Stimulated activated CD8-positive, alpha-beta memory T cell treated with anti-CD3 and anti-CD28 coated beads, Interleukin-12 subunit alpha, Interleukin-12 subunit beta, amount 100 ng/mL, for 4 hours (primary cell): ENCODE data around the gene NACC2.

Experiments
- DNase-seq: peaks from one replicate; pipeline ENCODE4 v3.0.0-alpha.2; 2020; ENCODE audit warnings: low read depth

NACC2 gene

DNA sequence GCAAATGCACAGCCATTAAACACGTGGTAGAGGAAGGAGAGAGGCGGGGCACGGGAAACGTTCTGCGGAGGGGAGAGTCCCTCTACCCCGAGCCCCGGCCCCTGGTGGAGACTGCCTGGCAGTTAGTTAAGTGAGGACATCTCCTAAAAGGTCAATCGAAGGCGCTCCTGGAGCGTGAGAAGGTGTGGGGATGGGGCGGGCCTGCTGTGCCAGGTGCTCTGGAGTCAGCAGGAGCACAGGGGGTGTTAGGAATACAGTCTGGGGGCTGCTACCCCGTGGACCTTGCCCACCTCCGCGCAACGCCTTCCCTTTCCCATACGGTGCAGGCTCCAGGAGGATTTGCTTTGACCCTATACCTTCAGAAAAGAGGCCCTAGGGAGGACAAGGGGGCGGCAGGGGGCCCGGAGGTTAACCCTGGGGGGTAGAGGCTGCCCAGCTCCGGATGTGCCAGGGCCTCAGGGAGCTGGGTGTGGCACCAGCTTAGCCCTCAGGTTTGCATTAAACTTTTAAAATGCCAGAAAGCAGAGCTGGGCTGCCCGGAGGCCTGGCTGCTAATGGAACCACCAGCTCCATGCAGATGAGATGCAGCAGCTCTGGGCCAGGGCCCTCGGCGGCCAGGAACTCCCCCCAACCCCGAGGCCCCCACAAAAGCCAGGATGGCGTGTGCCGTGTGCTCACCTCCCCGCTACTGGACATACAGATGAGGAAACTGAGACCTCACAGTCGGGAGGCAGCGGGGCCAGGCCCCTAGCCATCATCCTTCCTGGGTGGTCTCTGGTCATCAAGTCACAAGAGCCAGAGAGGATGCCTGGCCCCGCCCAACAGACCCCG is 39.2 kb downstream of the NACC2 start:
- DNase-seq = no peak

DNA sequence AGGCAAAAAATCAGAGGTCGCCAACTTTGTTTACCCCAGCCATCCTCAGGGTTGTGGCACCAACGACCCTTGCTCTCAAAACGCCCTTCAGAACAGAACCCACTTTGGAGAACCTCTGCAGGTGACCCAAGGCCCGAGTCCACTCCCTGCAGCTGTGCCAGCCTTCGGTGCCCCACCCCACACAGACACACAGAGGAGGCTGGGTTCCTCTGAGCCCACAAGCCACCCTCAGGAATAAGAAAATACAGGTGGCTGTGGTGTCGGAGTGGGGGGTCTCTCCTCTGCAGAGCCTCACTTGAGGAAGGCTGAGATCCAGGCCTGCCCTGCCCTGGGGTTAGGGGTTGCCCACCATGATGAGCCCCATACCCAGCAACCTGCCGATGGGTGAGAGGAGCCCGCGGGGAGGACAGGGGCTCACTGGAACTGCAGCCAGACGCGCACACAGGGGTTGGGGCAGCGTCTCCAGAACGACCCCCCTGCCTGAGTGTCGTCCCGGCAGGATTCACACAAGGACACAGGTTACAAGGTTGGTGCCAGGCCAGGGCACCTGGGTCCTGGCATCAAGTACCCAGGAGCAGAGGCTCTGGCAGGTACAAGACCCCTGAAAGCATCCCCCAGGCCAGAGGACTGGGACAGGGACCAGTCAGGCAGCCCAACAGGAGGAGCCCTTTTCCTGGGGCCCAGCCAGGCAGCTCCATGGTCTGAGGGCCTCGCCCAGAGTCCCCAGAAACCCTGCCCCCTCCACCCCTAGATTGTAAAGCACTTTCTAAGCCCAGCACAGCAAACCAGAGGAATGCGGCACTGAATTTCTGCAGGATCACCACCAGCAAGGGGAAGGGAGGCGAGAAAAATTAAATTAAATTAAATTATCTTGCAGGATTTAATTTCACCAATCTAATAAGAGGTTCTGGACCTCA is 40.0 kb downstream of the NACC2 start:
- no peak for DNase-seq

DNA sequence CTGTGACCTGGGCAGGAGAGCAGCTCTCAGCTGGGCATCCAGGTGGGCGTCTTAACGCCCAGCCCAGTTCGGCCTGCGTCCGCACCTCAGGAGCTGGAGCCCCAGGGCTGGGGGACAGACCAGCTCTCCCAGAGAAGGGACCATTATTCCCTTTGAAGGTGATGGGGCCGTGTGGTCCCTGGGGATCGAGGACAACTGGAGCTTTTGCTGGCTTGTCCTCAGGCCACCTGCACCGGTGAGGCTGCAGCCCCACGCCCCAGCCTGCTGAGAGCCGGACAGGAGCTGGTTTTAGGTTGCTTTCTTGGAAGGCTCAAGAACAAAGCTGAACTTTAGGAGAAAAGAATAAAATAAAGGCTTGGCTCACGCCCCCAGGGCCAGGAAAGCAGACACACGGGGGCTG is 40.9 kb downstream of the NACC2 start:
- no peak for DNase-seq

DNA sequence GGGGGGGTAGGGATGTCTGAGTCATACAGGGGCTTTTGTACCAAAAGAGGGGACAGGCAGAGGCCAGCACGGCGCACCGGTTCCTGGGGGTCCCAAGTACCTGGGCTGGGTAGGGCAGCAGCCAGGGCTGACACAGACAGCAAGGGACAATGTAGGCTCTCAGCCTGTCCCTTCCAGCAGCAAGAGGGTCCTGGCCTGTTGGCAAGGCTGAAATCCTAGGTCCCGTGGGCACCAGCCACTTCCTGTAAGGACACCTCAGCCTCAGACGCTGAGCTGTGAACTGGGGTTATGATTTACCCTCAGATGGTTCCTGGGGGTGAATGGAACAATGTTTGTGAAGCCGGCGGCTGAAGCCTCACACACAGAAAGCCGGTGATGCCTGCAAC is 41.3 kb downstream of the NACC2 start:
- no peak for DNase-seq

DNA sequence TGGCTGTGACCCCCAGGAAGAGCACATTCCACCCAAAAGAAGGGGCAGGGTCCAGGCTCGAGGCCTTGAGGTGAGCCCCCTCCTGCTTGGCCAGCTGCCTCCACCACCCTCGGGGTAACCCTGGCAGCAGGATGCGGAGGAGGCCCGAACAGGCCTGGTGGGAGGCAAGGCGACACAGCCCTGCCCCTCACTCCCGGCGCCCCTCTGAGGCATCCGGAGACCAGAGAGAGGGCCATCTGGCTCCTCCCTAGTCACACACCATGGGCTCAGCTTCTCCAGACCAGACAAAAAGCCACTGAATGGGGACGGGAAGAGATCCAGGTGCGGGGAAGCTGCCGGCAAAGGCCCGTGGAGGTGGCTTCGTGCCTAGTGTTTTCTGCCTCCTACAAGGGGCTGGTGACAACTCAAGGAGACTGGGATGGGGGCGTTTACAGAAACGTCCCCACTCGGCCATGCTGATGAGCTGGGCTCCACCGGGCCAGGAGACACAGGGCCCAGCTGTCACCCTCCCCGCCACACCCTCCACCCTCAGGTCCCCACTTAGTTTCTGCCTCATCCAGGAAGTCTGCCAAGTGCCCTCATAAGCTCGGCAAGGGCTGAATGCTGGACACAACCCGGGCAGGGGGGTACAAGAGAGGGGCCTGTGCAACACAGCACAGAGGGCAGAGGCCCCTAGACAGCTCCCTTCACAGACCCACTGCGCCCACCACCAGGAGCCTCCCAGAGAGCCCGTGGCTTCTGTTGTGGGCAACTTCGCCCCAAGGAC is 41.9 kb downstream of the NACC2 start:
- DNase-seq = no peak

DNA sequence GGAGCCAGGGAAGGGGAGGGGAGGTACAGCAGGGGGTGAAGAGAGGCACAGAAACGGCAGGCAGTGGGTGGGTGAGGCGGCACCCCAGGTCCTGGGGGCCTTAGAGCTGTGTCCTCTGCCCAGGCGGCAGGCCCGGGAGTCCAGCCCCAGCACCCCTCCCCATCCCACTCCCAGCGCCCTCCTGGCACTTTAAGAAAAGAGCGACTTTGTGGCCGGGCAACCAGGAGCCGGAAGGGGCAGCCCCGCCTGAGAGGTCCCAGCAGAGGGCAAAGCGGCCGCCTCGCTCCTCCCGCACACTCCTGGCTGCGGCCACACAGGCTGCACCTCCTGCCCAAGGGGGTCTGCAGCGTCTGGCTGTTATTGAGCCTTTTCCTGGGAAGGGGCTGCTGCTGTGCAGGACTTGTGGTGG is 42.6 kb downstream of the NACC2 start:
- DNase-seq = no peak

DNA sequence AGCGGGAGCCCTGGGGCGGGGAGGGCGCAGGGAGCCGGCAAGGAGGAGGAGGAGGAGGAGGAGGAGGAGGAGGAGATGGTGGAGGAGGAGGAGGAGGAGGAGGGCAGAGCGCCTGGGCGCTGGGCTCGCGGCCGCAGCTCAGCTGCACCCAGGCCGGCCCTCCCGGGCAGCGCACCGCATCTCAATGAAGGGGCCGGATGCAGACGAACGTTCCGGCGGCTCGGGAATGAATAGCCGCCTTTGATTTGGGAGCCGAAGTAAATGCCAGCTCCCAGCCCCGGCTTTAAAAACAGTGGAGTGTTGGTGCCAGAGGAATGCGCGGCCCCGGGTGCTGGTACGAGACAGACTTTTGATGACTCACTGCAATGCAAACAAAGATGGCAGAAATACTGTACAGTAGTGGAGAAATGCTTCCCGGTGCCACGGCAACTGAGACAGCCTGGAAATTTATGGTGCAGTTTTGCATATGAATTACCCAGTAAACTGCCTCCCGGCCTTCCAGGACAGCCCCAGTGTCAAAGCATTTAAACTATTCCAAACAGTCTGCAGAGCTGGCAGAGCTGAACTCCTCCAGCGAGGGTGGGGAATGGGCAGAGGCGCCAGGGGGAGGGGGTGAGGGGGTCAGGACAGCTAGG is 43.1 kb downstream of the NACC2 start:
- DNase-seq = no peak

DNA sequence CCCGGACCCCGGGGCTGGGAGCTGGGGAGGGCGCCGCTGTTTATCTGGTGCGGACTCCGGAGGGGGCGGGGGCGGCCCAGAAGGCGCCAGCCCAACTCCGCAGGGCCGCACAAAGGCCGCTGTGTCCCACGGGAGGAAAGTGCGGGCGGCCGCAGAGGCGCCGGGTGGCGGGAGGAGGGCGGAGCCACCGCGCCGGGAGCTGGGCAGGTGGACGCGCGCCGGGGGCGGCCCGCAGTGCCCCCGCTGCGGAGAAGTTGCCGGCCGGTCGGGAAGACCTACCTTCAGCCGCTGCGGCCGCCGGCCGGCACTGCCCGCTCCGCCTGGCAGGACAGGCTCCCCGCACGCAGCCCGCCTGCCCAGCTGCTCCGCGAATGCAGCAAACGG is 43.6 kb downstream of the NACC2 start:
- DNase-seq = no peak

DNA sequence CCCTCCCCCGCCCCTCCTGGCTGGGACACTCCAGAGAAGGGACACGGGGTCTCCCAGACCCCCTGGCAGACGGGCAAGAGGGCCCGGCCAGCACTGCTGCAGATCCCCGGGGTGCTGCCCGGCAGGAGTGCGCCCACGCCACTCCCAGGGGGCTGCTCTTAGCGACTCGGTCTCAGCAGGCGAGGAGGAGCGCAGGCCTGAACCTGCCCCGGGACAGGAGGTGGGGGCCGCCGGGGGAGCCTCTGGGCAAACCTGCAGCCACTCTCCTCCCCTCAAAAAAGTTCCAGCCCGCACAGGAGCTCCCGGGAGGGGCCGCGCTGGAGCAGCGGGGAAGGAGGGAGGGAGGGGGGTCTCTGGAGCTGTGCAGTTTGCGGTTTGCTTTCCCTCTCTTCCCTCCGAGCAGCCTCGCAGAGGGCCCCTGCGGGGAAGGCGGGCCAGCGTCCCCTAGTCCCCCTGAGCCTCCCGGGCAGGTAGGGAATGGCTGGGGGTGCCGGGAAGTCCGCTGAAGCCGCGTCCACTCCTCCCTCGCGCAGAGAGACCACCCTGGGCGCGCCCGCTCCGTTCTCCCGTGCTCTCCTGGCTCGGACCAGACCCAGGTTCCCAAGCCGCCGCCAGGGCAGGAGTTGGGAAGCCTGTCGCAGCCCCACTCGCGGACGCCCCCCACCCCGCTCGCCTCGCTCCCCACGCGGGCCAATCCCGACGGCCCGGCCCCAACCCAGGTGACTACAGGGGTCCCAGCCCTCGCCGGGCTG is 44.2 kb downstream of the NACC2 start:
- DNase-seq = no peak

DNA sequence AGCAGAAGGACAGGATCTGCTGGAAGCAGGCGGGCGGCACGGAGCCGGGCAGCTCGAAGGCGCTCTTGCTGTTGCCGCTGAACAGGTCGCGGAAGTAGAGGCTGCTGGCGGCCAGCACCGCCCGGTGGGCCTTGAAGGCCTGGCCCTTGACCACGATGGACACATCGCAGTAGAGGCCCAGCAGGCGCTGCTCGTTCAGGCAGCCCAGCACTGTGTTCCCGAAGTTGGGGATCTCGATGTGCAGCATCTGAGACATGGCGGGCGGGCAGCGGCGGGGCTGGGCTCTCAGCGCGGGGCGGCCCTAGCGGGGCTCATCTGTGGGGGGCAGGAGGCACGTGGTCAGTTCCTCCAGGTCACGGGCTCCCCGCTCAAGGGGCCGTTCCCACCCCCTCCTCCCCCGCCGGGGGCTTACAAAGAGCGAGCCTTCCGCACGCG is 44.8 kb downstream of the NACC2 start:
- no peak for DNase-seq

DNA sequence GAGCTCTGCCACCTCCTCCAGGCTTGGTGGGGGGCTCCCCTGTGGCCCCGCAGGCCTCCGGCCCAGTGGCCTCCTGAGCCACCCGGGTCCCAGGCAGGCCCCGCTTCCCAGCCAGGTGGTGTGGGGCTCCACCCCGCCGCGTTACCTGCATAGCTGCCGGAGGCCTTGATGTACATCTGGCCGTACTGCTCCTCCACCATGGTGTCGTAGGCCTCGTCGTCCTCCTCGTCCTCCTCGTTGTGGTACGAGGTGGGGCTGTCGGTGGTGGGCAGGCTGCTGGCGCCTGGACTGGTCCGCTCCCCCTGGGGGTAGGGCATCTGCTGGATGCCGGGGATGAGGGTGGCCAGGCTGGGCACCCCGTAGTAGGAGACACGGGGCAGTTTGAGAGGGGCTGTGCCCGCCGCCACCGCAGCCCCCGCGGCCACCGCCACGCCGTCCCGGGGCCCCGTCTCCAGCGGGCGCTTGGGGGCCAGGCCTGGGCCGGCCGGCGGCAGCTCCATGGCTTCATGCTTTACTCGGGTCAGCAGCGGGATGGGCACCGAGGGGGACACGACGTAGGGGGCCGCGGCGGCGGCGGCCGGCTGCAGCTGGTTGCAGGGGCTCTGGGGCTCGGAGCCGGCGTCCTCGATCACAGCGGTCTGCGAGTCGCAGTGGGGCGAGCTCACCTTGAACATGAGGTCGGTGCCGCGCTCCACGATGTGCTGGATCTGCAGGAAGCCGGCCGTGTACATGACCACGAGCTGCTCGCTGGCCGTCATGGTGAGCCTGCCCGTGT is 45.4 kb downstream of the NACC2 start:
- no peak for DNase-seq

DNA sequence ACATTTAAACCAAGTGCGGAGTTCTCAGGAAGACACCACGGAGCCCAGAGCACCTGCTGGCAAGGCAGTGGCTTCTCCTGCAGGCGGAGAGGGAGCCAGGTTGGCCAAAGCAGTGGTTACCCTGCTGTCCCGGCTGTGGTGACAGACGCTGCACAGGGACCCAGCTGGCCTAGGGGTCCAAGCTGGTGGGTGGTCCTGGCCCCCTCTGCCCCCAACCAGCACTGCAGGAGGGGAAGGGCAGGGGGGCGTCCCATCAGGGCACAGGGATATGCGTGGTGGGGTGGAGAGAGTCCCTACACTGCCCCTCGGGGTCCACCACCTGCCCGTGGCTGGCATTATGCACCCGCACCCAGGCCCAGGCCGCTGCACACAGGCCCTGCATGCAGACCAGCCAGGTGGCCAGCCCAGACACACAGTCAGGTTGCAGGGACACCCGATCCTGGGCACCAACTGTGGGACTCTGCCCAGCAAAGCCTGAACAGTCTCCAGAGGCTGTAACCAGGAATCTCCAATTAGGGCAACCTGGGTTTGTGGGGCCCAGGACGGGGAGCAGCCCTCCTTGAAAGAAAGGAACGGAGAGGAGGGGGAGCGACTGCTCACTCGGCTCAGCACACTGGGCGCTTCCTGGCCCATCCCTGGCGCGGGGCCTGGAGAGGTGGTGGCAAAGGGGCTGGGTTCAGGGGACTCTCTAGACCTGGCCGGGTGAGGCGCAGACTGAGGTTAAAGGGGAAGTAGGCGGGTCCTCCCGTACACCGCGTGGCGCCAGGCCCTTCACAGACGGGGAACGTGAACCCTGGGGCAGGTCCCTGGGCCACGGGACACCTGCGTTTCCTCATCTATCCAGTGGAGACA is 46.3 kb downstream of the NACC2 start:
- no peak for DNase-seq

DNA sequence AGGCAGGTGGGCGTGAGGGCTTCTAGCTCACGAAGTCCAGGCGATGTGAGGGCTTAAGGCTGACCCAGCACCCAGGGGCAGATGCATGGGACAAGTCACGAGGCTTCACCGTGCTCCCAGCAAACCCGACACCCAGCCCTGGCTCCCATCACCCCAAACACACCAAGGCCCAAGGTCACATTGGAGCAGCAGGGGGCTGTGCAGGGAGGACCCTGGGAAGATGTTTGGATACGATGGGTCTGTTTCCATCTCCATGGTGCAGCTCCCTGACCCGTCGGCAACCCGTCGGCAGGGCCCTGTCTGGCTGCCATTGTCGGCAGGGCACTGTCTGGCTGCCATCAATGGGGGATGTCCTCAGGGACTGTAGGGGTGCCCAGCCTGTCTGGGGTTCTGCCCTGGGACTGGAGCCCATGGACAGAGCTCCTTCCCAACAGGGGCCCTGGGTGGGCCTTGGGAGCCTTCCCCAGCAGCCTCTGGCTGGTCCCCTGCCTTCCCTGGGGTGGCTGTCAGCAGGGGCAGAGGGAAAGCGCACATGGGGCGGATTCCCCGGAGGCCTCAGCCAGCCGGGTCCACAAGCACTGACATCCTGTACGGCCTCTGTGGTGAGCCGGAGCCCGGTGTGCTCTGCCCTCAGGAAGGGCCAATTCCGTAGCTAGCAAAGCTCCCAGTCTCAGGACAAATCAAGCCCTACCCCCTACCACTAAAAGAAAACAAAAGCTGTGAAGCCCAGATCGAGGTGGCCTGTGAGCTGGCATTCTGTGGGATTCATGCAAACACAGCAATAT is 47.1 kb downstream of the NACC2 start:
- no peak for DNase-seq

DNA sequence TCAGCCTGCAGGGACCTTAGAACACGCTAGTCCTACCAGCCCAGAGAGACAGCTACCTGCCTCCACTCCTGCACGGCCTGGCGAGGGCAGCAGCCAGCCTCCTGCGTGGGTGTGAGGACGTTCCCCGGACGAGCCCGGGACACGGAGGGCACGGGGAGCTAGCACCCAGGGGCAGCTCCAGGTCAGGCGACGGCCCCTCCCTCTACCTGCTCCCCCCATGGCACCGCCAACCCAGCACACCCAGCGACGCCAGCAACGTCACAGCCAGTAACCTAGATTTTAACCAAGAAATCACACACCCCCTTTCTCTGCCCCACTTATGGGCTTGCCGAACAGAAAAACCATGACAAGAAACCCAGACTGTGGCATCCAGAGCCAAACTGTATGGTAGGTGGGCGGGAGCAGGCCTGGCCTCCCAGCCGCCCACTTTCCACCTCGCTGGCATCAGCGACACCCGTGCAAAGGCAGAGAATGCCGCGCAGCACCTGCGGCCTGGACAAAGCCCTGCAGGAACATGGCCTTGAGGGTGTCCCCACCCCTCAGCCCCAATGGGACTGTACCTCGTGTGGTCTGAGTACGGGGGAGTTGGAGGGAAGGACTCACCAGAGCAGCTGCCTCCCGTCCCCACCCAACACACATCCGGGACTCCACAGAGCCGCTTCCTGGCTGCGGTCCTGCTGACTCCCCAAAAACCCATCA is 47.9 kb downstream of the NACC2 start:
- DNase-seq = no peak

DNA sequence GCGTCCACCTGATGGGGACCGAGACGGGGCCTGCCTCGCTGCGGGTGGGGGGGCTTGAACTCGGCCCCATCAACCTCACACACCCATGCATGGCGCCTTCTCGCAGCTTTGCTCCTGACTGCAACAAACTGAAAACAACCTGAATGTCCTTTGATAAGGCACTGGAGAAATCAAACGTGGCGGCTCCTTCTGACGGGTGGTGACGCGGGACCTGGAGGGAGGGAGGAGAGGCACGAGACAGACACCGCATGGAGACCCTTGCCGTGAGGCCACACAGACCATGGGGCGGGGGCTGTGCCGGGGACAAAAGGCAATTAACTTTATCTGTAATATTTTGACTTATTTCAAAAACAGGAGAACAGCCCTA is 48.6 kb downstream of the NACC2 start:
- DNase-seq = no peak

DNA sequence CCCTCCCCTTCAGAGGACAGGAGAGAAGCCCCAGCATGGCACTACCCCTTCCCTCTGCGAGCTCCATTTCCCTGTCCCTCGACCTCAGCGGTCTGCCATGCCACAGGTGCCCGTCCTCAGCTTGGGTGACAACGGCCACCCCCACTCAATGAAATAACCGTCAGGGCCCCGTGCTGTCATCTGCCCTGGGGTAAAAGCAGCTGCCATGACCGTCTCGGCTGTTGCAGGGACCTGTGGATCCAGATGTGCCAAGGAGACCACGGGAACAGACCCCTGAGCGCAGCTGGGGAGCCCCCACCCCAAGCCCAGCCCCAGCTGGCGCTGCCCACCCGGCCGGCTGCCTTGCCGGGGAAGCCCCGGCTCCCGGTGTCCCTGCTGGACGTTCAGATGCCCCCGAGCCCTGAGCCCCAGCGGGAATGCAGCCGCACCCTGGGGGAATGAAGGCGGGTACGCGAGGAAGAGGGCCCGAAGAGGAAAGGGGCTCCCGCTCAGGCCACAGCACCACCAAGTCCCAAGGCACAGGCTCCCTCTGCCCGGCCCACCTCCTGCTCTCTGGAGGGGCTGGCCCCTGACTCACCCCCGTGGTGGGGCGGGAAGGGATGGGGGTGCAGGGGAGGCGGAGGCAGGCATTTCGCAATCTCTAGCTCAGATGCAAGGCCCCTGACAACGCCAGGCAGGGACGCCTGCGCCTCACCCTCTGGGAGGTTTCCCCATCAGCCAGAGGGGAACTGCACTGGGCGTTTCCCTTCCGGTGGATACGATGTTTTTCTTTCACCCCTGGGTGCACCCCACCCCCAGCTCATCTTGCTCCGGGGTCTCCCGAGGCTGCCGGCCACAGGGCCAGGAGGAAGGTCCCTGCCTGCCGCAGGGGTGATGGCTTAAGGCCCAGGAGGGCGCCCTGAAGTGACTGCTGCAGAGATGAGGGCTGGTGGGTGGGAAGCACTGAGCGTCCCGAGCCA is 49.2 kb downstream of the NACC2 start:
- no peak for DNase-seq
